GM23248 (cell line): ENCODE data around the gene CSNK2B. TPM values are rescaled to one million over a fixed set of nuclear protein-coding genes. Genes with fewer than 3 reads are reported as not detected.

Source experiments
- DNase-seq: peaks from one replicate; pipeline ENCODE4 v3.0.0-alpha.2; 2015
- H2AFZ ChIP-seq: fragments of 200-600 bp; sonication (generic); 2 replicates; pipeline ENCODE4 v1.6.1; 2016; ENCODE audit warnings: antibody characterized with exemption
- H3F3A ChIP-seq: fragments of 200-600 bp; sonication (generic); 2 replicates; pipeline ENCODE4 v1.6.1; 2016; ENCODE audit warnings: mild to moderate bottlenecking, antibody characterized with exemption, mixed run types; ENCODE audit not compliant: insufficient read depth
- H3K27ac ChIP-seq: fragments of 200-600 bp; sonication (generic); 2 replicates; pipeline ENCODE4 v1.5.1; 2016; ENCODE audit warnings: mild to moderate bottlenecking
- H3K27me3 ChIP-seq: fragments of 200-600 bp; sonication (generic); replicated peaks from 2 replicates; pipeline ENCODE4 v1.6.1; 2016; ENCODE audit warnings: mild to moderate bottlenecking; ENCODE audit not compliant: insufficient read depth
- H3K36me3 ChIP-seq: fragments of 200-600 bp; sonication (generic); 2 replicates; pipeline ENCODE4 v1.6.1; 2016; ENCODE audit warnings: low read depth, mild to moderate bottlenecking
- H3K4me1 ChIP-seq: fragments of 200-600 bp; sonication (generic); 2 replicates; pipeline ENCODE4 v1.6.1; 2016; ENCODE audit warnings: mild to moderate bottlenecking; ENCODE audit not compliant: insufficient read depth
- H3K4me2 ChIP-seq: fragments of 200-600 bp; sonication (generic); one replicate; pipeline ENCODE4 v1.6.1; 2016; ENCODE audit warnings: mild to moderate bottlenecking; ENCODE audit not compliant: unreplicated experiment
- H3K4me3 ChIP-seq: fragments of 200-600 bp; sonication (generic); 2 replicates; pipeline ENCODE4 v1.5.1; 2016; ENCODE audit warnings: mild to moderate bottlenecking
- H3K79me2 ChIP-seq: fragments of 200-600 bp; sonication (generic); 2 replicates; pipeline ENCODE4 v1.6.1; 2016; ENCODE audit warnings: mild to moderate bottlenecking; ENCODE audit not compliant: insufficient read depth
- H3K9ac ChIP-seq: fragments of 200-600 bp; sonication (generic); 2 replicates; pipeline ENCODE4 v1.6.1; 2016; ENCODE audit warnings: mild to moderate bottlenecking
- H3K9me2 ChIP-seq: fragments of 200-600 bp; sonication (generic); 2 replicates; pipeline ENCODE4 v1.6.1; 2016; ENCODE audit warnings: mixed run types, mild to moderate bottlenecking, moderate library complexity; ENCODE audit not compliant: insufficient read depth
- H3K9me3 ChIP-seq: fragments of 200-600 bp; sonication (generic); one replicate; pipeline ENCODE4 v1.6.1; 2017; ENCODE audit warnings: low read depth
- H4K20me1 ChIP-seq: fragments of 200-600 bp; sonication (generic); 2 replicates; pipeline ENCODE4 v1.6.0; 2016; ENCODE audit not compliant: insufficient read depth
- EZH2 ChIP-seq: fragments of 200-600 bp; sonication (generic); IDR thresholded peaks from 2 replicates; pipeline ENCODE4 v1.6.1; 2018; ENCODE audit warnings: antibody characterized with exemption, mild to moderate bottlenecking; ENCODE audit not compliant: insufficient read depth, poor library complexity, severe bottlenecking
- EZH2phosphoT487 ChIP-seq: fragments of 200-600 bp; sonication (generic); IDR thresholded peaks from 2 replicates; pipeline ENCODE4 v1.6.1; 2018; ENCODE audit warnings: antibody characterized with exemption, moderate library complexity, mild to moderate bottlenecking, low read depth; ENCODE audit not compliant: insufficient read depth
- WGBS, 2 experiments: methylation state at CpG; one replicate each; pipeline ENCODE4 v1.1.6; 2015 to 2017; ENCODE audit warnings: low lambda C conversion rate in 2 of 2, low coverage in 1 of 2; ENCODE audit errors: missing lambda C conversion rate in 2 of 2; 5-methylcytosine and 5-hydroxymethylcytosine counted together
- in situ Hi-C: fragments of 300-500 bp; cut with MboI; formaldehyde crosslinking; loops from 2 replicates; pipeline ENCODE4 v1.15.0; 2020
- polyA plus RNA-seq: library from polyadenylated mRNA; unstranded; fragments of >200 nt; fragmentation: Nextera tagmentation; extraction: Ambion mirVana; gene quantifications from 2 replicates; pipeline ENCODE4 v1.2.1, GENCODE V29; 2016
- total RNA-seq: library from RNA; depleted of rRNA; stranded (reverse); fragments of >200 nt; shearing (Covaris generic); gene quantifications from 2 replicates; pipeline ENCODE4 v1.2.3, GENCODE V29; 2014

CSNK2B gene
- total and polyA plus RNA-seq, 2 experiments from 2014 or later, result 224 to 256 TPM

- Histone ChIP-seq H3K9ac (no peak overlapping the region), H3F3A (peaks cover 32% of the 10 kb centered on the region), H3K9me3 (no peaks in the 10 kb centered on the region), H3K4me3 (no peak overlapping the region), H2AFZ (peak overlapping the region; percentile 45; the same call in 1 of the 2 replicates), H3K4me1 (peaks cover 4% of the 10 kb centered on the region; the same call in 1 of the 2 replicates), H3K4me2 (no peak overlapping the region), H3K9me2 (no peaks in the 10 kb centered on the region), H3K27me3 (no peaks in the 10 kb centered on the region), H3K36me3 (peaks cover 7% of the 10 kb centered on the region; the same call in 1 of the 2 replicates), H3K27ac (no peak overlapping the region), H4K20me1 (no peaks in the 10 kb centered on the region), H3K79me2 (no peaks in the 10 kb centered on the region)
- in situ Hi-C loops, result no loop called here
- TF ChIP-seq EZH2phosphoT487 (no peak), EZH2 (no peak)
- 88 to 89% methylated on average over 4 of the region's 4 CpGs for WGBS, 2 experiments
- DNase-seq, result no peak
Observed at GRCh38 chr6:31676322-31676903, 10.5 kb downstream of the CSNK2B start.

- no peak overlapping the region for H3K4me2 ChIP-seq
- H3K4me3 ChIP-seq, result no peak overlapping the region
- no peak overlapping the region for H3K9ac ChIP-seq
- H4K20me1 ChIP-seq, result no peaks in the 10 kb centered on the region
- no peaks in the 10 kb centered on the region for H3K79me2 ChIP-seq
- peak; percentile 36 for DNase-seq
- peaks cover 9% of the 10 kb centered on the region; the same call in 1 of the 2 replicates for H3K4me1 ChIP-seq
- H2AFZ ChIP-seq, result peak overlapping the region; percentile 45
- H3K27me3 ChIP-seq, result no peaks in the 10 kb centered on the region
- 10 to 21% methylated on average over 6 of the region's 6 CpGs for WGBS, 2 experiments
- no peaks in the 10 kb centered on the region for H3K9me3 ChIP-seq
- H3K36me3 ChIP-seq, result peaks cover 5% of the 10 kb centered on the region; the same call in 1 of the 2 replicates
- TF ChIP-seq EZH2phosphoT487 (no peak), EZH2 (no peak)
- H3K27ac ChIP-seq, result no peak overlapping the region
- H3K9me2 ChIP-seq, result no peaks in the 10 kb centered on the region
- peaks cover 36% of the 10 kb centered on the region for H3F3A ChIP-seq
- in situ Hi-C loops, result no loop called here
Observed at GRCh38 chr6:31676904-31677303, 11.0 kb downstream of the CSNK2B start.

- no peaks in the 10 kb centered on the region for H3K9me3 ChIP-seq
- H3K4me1 ChIP-seq, result peaks cover 9% of the 10 kb centered on the region; the same call in 1 of the 2 replicates
- H2AFZ ChIP-seq, result no peak overlapping the region
- DNase-seq, result no peak
- no peak overlapping the region for H3K27ac ChIP-seq
- no peaks in the 10 kb centered on the region for H4K20me1 ChIP-seq
- no peaks in the 10 kb centered on the region for H3K79me2 ChIP-seq
- peaks cover 35% of the 10 kb centered on the region for H3F3A ChIP-seq
- no peak overlapping the region for H3K4me3 ChIP-seq
- H3K4me2 ChIP-seq, result no peak overlapping the region
- H3K36me3 ChIP-seq, result no peaks in the 10 kb centered on the region
- H3K27me3 ChIP-seq, result no peaks in the 10 kb centered on the region
- in situ Hi-C loops, result no loop called here
- 69 to 79% methylated on average over 8 of the region's 8 CpGs for WGBS, 2 experiments
- no peaks in the 10 kb centered on the region for H3K9me2 ChIP-seq
- no peak overlapping the region for H3K9ac ChIP-seq
- TF ChIP-seq EZH2, result no peak
- TF ChIP-seq EZH2phosphoT487, result no peak
Observed at GRCh38 chr6:31677955-31678354, 12.1 kb downstream of the CSNK2B start.

- in situ Hi-C loops, result no loop called here
- 13% methylated on average over 17 of the region's 17 CpGs for WGBS, 2 experiments
- Histone ChIP-seq H3K79me2 (no peaks in the 10 kb centered on the region), H3K4me3 (peak within 1 kb of the TSS; percentile 79), H4K20me1 (no peaks in the 10 kb centered on the region), H3K9me3 (no peaks in the 10 kb centered on the region), H3K36me3 (no peaks in the 10 kb centered on the region), H3K9ac (peak within 1 kb of the TSS; percentile 79), H2AFZ (peak within 1 kb of the TSS; percentile 93), H3K27ac (peak within 1 kb of the TSS; percentile 69), H3K4me1 (peaks cover 9% of the 10 kb centered on the region; the same call in 1 of the 2 replicates), H3K4me2 (peak within 1 kb of the TSS; percentile 91), H3F3A (peaks cover 29% of the 10 kb centered on the region), H3K9me2 (no peaks in the 10 kb centered on the region), H3K27me3 (no peaks in the 10 kb centered on the region)
- peak; percentile 93 for DNase-seq
- no peak for TF ChIP-seq EZH2phosphoT487
- TF ChIP-seq EZH2, result no peak
Observed at GRCh38 chr6:31680226-31681134, 14.6 kb downstream of the CSNK2B start, which contains the start of gene LY6G5C. Gene LY6G5C, minus strand, starts transcription at chr6:31681067. Its CDS starts 694 bp downstream, at chr6:31680373.
